NCI-H510A treated with DMSO at 0.1 percent for 48 hours (cell line): ENCODE results near the gene RESF1.

Experiments
- DNase-seq: peaks from one replicate; lab custom pipeline; 2025; lab: John Stamatoyannopoulos, UW

Gene RESF1

DNA sequence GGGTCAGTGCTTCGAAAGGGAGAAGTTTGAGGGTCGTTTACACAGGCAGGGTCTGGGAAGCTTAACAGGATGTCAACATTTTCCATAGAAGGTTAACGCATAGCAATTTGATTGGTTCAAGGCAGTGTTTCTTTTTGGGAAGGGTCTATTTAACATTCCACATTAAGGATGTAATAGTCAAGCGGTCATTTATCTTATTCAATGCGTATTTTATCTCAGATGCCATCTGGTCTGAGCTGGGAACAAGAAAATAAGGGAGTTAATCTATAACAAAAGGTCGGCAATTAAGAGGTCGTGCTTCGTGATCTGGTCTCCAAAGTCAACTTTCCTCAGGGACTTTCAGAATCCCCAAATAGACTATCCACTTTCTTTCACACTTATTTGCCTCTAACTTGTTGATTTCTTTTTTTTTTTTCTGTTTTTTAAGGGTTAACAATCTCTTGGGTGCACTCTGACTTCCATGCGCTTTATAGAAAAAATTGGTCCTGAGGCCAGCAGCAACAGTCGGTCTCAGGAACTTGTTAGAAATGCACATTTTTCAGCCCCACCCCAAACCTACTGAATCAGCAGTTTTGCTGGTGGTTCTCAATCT is 550 bp upstream of the RESF1 start:
- peak; percentile 45 for DNase-seq

DNA sequence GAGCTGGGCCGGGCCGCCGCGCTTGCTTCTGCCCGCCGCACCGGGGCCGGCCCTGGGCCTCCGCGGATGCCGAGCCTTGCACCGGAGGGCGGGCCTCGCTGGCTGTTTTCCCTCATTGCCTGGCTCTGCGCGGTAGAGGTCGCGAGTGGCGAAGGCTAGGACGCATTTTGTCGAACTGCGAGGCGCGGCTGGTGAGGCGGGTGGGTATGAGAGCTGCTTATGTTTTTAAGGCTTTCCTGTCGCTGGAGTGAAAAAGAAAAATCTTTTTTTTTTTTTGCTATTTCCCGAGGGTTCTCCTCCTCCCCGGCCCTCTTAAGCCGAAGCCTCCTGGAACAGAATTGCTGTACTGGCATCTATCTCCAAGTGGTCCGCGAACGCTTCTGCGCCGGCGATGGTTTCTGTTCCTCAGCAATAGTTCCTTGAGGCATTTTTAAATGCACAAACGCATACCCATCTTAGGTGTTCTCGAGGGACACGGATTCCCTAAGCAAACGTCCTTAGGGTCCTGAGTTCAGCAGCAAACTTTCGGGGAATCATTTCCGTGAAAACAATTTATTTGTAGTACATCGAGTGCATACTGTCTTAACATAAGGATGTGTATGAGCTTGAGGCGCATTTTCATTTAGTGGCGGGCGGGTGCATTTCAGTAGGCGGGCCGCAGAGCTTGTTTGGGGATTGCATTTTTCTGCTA is 631 bp downstream of the RESF1 start:
- peak; percentile 23 for DNase-seq

DNA sequence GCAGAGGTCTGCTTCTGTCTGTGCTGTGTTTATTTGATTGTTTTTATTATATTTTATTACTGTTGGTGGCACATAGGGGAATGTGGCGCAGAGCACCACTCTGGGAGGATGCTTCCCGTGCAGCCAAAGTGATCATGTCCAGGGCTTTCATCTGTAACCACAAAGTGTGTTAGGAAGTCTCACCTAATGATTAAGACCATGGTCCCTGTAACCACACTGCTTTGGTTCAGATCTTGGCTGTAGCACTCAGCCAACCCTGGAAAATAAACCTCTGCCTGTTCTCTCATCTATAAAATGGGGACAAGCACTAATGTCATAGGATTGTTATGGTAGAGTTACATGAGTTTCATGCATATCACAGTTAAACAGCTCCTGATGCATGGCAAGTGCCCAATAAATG is 1.9 kb downstream of the RESF1 start:
- DNase-seq, result no peak

DNA sequence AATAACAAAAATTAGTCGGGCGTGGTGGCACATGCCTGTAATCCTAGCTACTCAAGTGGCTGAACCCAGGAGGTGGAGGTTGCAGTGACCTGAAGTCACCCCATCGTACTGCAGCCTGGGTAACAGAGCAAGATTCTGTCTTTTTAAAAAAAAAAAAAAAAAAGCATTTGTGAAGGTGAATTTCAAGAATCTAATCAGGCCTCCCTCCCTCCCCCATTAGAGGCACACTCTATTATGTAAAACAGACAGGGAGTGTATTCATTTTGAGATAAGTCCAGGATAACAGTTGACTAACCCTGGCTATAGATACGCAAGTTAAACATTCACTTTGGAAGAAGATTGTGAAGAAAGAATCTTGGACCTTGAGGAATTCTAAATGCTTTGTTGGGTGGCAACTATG is 2.9 kb downstream of the RESF1 start:
- DNase-seq, result no peak

DNA sequence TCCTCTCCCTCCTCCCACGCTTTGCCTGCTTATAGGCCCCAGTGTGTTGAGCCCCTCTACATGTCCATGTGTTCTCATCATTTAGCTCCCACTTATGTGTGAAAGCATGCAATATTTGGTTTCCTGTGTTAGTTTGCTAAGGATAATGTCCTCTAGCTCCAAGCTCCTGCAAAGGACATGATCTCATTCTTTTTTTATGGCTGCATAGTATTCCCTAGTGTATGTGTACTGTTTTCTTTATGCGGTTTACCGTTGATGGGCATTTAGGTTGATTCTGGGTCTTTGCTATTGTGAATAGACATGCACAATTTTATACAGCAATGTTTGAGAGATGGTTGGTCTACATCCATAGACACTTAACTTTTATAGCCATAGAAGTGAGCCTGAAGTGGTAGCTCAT is 5.1 kb downstream of the RESF1 start:
- no peak for DNase-seq

DNA sequence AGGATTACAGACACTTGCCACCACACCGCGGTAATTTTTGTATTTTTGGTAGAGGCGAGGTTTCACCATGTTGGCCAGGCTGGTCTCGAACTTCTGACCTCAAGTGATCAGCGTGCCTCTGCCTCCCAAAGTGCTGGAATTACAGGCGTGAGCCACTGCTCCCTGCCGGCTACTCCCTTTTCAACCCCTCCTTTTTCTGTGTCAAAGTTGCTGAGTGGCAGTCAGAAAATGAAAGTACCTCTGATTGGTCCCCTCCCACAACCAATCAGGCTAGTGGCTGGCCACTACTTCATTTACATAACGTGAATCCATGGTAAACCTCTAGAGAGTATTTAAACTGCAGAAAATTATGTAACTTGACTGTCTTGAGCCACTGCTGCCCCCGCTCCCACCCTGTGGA is 5.9 kb downstream of the RESF1 start:
- DNase-seq, result no peak

DNA sequence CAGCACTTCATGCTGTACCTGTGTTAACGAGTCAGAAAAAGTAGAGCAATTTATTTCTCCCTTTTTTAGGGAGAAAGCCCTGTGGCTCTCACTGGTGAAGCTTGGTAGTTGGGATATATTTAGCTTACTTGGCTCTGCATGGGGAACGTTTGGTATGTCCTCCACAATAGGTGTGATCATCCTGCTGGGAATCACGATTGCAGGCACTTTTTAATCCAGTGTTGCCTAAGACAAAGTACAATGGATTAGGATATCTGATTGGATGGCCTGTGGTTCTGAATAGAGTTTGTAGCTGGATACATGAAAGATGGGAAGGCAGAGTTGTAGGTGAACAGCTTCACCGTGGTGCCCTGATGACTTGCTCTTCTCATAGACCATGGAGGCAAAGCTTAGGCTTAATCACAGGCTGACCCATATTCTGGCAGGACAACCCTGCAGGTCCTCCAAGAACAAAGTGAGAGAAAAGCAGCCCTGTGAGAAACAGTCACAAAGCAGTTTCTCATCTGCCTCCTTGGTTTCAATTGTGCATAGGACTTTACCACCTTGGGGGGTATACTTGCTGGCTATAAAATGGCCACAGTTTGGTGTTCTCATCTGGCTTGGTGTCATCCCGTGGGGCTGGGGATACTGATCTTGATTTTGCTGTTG is 7.5 kb downstream of the RESF1 start:
- no peak for DNase-seq

DNA sequence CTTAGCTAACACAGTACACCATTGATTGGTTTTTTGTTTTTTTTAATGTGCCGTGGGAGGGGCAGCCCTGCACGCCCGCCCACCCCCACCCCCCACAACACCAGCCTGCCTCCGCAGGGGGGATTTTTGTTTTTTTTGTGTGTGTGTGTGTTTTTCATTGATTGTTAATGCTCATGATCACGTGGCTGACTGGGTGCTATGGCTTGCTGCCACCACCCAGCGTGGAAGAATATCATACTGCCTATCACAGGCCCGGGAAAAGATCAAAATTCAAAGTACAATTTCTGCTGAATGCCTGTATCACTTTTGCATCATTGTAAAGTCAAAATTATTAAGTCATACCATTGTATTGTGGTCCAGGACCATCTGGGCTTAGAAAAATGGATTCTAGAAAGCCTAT is 8.3 kb downstream of the RESF1 start:
- DNase-seq, result no peak

DNA sequence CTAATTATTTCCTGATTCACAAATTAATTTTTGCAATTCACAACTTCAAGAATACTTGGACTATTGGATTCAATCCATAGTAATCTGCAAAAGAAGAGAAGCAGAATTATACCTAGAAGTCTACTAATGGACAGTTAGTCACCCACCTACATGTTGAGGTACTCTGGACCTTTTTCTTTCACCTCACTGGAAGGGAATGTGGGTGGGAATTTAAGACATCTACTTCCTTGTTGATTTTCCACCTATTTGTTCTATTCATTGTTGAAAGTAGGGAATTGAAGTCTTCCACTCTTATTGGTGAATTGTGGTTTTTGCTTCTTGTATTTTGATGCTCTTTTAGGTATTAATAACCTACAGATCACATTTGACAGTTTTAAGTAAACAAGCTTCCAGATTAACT is 11.0 kb downstream of the RESF1 start:
- DNase-seq, result no peak

DNA sequence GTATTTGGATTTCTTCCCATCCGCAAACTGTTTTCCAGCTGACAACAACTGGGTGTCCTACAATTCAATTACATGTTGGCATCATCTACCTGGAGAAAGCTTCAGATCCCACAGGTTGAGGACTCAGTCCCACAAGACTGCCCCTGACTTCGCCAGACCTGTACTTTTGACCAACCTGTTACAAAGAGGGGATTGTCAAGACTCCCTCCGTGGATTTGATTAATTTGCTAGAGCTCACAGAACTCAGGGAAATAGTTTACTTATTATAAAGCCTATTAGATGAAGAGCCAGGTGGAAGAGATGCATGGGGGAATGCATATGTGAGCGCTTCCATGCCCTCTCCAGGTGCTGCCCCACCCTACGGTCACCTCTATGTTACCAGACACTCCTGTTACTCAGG is 14.6 kb downstream of the RESF1 start:
- DNase-seq, result no peak

DNA sequence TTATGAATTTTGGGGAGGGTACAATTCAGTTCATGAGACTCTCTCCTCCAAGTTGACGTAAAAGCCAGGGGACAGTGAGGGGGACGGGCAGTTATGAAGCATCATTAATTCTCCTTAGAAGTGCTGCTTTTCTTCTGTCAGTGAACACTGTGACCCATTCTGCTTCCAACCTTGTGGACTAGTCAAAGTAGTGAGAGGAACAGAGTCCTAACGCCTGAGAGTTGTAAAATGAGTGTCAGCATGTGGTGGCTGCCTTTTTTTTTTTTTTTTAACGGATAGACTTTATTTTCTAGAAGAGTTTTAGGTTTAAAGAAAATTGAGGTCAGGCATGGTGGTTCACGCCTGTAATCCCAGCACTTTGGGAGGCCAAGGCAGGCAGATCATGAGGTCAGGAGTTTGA is 15.5 kb downstream of the RESF1 start:
- no peak for DNase-seq

DNA sequence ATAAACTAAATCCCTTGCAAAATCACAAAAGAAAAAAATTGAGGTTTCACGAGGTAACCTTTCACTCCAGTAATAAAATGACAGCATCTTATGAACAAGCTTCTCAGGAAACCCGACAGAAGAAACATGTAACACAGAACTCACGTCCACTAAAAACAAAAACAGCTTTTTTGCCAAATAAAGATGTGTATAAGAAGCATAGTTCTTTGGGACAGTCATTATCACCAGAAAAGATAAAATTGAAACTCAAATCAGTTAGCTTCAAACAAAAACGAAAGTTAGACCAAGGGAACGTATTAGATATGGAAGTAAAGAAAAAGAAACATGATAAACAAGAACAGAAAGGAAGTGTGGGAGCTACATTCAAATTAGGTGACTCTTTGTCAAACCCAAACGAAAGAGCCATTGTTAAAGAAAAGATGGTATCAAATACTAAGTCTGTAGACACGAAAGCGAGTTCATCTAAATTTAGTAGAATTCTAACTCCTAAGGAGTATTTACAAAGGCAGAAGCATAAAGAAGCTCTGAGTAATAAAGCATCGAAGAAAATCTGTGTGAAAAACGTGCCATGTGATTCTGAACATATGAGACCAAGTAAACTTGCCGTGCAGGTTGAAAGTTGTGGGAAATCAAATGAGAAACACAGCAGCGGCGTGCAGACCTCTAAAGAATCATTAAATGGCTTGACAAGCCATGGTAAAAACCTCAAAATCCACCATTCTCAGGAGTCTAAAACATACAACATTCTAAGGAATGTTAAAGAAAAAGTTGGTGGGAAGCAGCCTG is 25.8 kb downstream of the RESF1 start:
- no peak for DNase-seq

DNA sequence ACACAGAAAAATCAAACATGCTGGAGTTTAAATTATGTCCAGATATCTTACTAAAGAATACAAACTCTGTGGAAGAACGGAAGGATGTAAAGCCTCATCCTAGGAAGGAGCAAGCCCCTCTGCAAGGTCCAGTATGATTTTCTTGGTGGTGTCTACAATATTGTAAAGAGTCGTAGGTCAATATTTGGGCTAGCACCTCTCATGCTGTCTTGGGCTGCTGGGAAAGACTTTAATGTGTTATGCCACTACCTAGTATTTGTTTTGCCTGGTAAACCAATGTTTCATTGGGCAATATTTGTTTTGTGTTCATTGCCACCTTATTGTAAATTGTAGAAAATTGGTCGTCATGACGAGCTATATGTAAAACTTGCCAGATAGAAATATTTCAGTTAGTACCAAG is 26.6 kb downstream of the RESF1 start:
- no peak for DNase-seq

DNA sequence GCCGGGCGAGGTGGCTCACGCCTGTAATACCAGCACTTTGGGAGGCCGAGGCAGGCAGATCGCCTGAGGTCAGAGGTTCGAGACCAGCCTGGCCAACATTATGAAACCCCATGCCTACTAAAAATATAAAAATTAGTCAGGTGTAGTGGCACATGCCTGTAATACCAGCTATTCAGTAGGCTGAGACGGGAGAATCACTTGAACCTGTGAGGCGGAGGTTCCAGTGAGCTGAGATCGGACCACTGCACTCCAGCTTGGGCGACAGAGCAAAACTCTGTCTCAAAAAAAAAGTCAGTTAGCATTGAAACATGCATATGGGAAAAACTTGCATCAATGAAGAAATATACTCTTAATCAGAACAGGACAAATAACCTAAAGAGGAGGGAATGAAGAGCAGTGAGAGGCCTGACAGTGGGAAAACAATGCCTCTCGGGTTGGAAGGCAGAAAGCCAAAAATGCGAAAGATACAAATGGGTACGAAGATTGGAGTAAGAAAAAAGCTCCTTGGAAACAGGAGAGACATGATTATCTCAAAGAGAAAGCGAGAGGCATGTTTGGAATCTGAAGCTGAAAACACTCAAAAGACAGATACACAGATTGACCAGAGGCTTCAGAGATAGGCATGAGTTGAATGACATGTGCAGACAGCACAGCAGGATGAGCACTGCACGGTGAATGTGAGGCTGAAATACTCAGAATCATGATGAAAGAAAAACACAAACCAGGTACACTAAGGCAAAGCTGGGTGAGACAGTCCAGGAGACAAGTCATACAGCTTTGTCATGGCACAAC is 30.6 kb downstream of the RESF1 start:
- DNase-seq, result no peak

DNA sequence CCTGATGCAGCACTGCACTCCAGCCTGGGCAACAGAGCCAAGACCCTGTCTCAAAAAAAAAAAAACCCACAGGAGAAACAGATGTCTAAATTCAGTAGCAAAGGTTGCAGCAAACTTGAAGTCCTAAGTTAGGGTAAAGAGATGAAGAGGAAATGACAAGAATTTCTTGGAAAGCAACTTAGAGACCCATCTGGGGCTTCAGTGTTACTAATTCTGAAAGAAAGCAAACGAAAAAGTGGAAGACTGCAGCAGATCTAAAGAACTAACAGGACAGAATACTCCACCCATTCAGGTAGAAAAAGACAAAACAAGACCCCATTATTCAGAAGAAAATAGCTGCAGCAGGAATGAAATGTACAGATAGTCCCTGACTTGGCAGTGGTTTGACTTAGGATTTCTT is 31.9 kb downstream of the RESF1 start:
- no peak for DNase-seq

DNA sequence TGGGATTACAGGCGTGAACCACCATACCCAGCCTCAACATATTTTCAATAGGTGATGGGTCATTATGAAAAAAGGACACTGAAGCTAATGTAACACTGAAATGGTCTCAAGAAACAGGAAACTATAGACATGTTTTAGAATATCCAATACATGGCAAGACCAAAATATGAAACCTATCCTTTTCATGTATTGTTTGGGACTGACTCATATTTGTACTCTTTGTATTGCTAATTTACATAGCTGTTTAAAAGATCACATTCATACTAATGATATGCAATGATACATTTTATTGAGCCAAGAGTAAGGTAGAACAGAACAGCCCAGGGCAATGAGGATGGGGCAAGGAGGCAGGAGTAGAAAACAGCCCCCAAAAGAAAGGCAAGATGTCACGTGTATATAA is 32.6 kb downstream of the RESF1 start:
- DNase-seq, result no peak

DNA sequence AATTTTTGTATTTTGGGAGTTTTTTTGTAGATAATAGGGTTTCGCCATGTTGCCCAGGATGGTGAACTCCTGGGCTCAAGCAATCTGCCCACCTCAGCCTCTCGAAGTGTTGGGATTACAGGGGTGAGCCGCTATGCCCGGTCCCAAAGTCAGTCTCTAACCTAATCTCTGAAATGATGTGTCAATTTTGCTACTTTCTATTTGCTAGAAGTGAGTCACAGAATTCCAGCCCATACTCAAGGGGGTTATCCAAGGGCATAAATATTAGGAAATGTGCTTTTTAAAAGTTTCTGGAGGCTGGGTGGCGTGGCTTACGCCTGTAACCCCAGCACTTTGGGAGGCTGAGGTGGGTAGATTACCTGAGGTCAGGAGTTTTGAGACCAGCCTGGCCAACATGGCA is 40.5 kb downstream of the RESF1 start:
- no peak for DNase-seq

DNA sequence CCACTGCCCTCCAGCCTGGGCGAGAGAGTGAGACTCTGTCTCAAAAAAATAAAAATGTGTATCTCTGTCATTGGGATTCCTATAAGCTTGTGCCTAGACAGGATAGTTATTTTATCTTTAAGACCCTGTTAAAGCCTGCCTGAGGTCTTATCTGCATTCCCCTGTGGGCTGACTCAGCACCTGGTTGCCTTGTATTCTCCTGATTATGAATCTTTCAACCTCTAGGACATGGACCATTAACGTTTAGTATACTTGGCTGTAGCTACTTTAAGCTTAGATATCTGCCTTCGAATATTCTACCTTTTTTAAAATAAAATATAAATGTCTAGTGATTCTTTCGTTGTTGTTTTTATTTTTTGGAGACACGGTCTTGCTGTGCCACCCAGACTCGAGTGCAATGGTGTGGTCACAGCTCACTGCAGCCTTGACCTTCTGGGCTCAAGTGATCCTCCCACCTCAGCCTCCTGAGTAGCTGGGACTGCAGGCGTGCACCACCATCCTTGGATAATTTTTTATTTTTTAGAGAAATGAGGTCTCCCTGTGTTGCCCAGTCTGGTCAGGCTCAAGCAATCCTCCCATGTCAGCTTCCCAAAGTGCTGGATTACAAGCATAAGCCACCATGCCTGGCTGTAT is 41.3 kb downstream of the RESF1 start:
- DNase-seq, result no peak

DNA sequence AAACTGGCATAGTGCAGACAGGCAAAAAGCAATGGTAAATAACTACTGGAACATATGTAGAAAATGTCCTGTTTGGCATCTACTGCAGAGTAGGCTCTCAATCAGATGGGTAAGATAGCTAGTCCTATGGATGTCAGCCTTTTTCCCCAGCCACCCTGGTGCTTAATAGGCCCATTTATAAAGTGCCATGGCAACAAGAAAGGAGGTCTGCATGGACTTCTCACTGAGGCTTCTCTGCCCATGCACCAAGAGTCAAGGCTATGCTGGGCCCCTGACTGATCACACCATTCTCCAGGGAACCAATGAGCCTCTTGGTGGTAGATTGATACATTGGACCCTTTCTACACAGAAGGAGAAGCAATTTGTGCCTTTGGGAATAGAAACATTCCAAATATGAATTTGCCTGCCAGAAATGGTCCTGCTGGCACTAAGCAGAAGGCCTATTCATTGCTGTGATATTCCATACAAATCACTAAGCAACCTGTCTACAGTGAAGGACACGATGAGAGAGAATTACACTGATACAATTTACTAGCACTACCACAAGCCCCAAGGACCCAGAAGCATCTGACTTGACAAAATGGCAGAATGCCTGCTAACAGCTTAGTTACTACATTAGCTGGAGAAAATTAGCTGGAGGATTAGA is 43.8 kb downstream of the RESF1 start:
- no peak for DNase-seq

DNA sequence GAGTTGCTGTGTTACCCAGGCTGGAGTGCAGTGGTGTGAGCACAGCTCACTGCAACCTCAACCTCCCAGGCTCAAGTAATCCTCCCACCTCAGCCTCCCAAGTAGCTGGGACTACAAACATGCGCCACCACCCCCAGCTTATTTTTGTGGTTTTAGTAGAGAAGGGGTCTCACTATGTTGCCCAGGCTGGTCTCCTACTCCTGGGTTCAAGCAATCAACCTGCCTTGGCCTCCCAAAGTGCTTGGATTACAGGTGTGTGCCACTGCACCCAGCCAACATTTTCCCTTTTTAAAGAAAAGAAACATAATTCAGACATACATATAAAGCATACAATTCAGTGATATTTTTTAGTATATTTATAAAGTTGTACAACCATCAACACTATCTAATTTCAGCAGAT is 44.4 kb downstream of the RESF1 start:
- no peak for DNase-seq

DNA sequence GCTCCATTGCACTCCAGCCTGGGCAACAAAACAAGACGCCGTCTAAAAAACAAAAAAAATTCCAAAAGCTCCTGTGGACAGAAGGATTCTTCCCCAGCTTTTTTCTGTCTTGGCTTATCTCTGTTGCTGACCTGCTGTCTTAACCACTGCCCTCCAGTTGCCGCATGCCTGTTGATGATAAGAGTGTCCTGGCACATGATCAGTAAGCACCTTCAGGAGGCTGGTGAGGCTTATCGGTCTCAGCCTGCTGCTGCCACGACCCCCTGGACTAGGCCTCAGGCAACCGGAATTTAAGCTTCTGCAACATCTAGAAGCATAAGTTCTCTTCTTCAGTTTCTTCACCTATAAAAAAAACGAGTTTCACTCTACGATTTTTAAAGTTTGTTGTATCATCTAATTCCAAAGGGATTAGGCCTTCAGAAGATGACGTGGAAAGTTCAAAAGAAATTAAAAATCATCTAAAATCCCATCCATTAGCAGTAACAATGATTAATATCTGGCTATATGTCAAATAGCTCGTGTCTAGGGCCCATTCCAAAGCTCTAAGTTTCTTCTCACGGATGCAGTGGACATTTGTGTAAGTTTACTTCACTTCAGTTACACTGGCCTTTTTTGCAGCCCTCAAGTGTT is 46.4 kb downstream of the RESF1 start:
- DNase-seq, result no peak
